Neural cell (in vitro differentiated cells): ENCODE results near the gene PAX1. TPM values are rescaled to one million over a fixed set of nuclear protein-coding genes. Genes with fewer than 3 reads are reported as not detected.

ENCODE experiments used
- H2AFZ ChIP-seq: fragments of 200-600, 300-800 bp; sonication (generic), shearing (Covaris generic); 2 replicates; pipeline ENCODE4 v1.6.0; 2014; ENCODE audit warnings: low read depth, mild to moderate bottlenecking, antibody characterized with exemption, low read length, moderate library complexity
- H3F3A ChIP-seq: fragments of 200-600 bp; shearing (Covaris generic); 2 replicates; pipeline ENCODE4 v1.6.1; 2016; ENCODE audit warnings: mild to moderate bottlenecking, moderate library complexity, mixed read lengths, antibody characterized with exemption, low read length; ENCODE audit not compliant: insufficient read depth, poor library complexity, severe bottlenecking
- H3K27ac ChIP-seq: fragments of 200-600, 300-800 bp; sonication (generic), shearing (Covaris generic); 2 replicates; pipeline ENCODE4 v1.5.1; 2014; ENCODE audit warnings: mild to moderate bottlenecking, low read length, moderate library complexity
- H3K27me3 ChIP-seq: fragments of 300-800, 200-600 bp; sonication (generic), shearing (Covaris generic); 2 replicates; pipeline ENCODE4 v1.6.0; 2014; ENCODE audit warnings: mild to moderate bottlenecking, low read depth, low read length, moderate library complexity; ENCODE audit not compliant: insufficient read depth
- H3K36me3 ChIP-seq: fragments of 300-800, 200-600 bp; sonication (generic), shearing (Covaris generic); 2 replicates; pipeline ENCODE4 v1.5.1; 2014; ENCODE audit warnings: mild to moderate bottlenecking, antibody characterized with exemption, low read length, moderate library complexity; ENCODE audit not compliant: insufficient read depth
- H3K4me2 ChIP-seq: fragments of 300-800, 200-600 bp; sonication (generic), shearing (Covaris generic); 2 replicates; pipeline ENCODE4 v1.6.0; 2014; ENCODE audit warnings: mild to moderate bottlenecking, low read length
- H3K4me3 ChIP-seq: fragments of 300-800, 200-600 bp; sonication (generic), shearing (Covaris generic); 2 replicates; pipeline ENCODE4 v1.5.1; 2014; ENCODE audit warnings: mild to moderate bottlenecking, low read length, moderate library complexity
- H3K79me2 ChIP-seq: fragments of 200-600 bp; shearing (Covaris generic); replicated peaks from 2 replicates; pipeline ENCODE4 v1.6.0; 2014; ENCODE audit warnings: mild to moderate bottlenecking, low read length, moderate library complexity; ENCODE audit not compliant: insufficient read depth
- H3K9ac ChIP-seq: fragments of 300-800, 200-600 bp; sonication (generic), shearing (Covaris generic); 2 replicates; pipeline ENCODE4 v1.6.1; 2016; ENCODE audit warnings: mild to moderate bottlenecking, low read length, mixed read lengths
- H3K9me2 ChIP-seq: fragments of 200-600 bp; shearing (Covaris generic); 2 replicates; pipeline ENCODE4 v1.6.1; 2016; ENCODE audit warnings: mild to moderate bottlenecking, low read length, mixed read lengths; ENCODE audit not compliant: insufficient read depth
- H3K9me3 ChIP-seq: fragments of 200-600, 300-800 bp; sonication (generic), shearing (Covaris generic); 2 replicates; pipeline ENCODE4 v1.6.1; 2016; ENCODE audit warnings: mild to moderate bottlenecking, mixed run types, low read length, moderate library complexity, mixed read lengths
- H4K20me1 ChIP-seq: fragments of 200-600 bp; shearing (Covaris generic); 2 replicates; pipeline ENCODE4 v1.6.1; 2016; ENCODE audit warnings: mild to moderate bottlenecking, mixed run types; ENCODE audit not compliant: insufficient read depth
- CTCF ChIP-seq: fragments of 450-650 bp; IDR thresholded peaks from 2 replicates; pipeline ENCODE4 v1.5.1; 2014; ENCODE audit warnings: antibody characterized with exemption, mild to moderate bottlenecking, moderate library complexity; ENCODE audit not compliant: poor library complexity, severe bottlenecking
- EP300 ChIP-seq: fragments of 450-650 bp; conservative IDR thresholded peaks from 2 replicates; pipeline ENCODE4 v1.6.1; 2014; ENCODE audit warnings: antibody characterized with exemption, mild to moderate bottlenecking, moderate library complexity; ENCODE audit not compliant: poor library complexity, severe bottlenecking
- EZH2 ChIP-seq: fragments of 200-600, 300-800 bp; shearing (Covaris generic), sonication (generic); IDR thresholded peaks from 2 replicates; pipeline ENCODE4 v1.6.1; 2014; ENCODE audit warnings: antibody characterized with exemption, low read length, borderline replicate concordance, mild to moderate bottlenecking; ENCODE audit not compliant: insufficient read depth, poor library complexity, severe bottlenecking
- POLR2AphosphoS5 ChIP-seq: IDR thresholded peaks from 2 replicates; pipeline ENCODE4 v1.6.1; 2012
- RAD21 ChIP-seq: fragments of 450-650 bp; conservative IDR thresholded peaks from 2 replicates; pipeline ENCODE4 v1.6.1; 2014; ENCODE audit warnings: antibody characterized with exemption, mild to moderate bottlenecking, moderate library complexity
- SMC3 ChIP-seq: fragments of 450-650 bp; conservative IDR thresholded peaks from 2 replicates; pipeline ENCODE4 v1.6.1; 2014; ENCODE audit warnings: antibody characterized with exemption, mild to moderate bottlenecking, moderate library complexity; ENCODE audit not compliant: poor library complexity
- TAF1 ChIP-seq: IDR thresholded peaks from 2 replicates; pipeline ENCODE4 v1.6.1; 2012; ENCODE audit warnings: low read depth
- polyA plus RNA-seq: library from polyadenylated mRNA; depleted of rRNA; stranded (reverse); fragments of >200 nt; gene quantifications from 2 replicates; pipeline ENCODE4 v1.2.3, GENCODE V29; 2014
- TF ChIP-seq, protein P1 (sequence below): IDR thresholded peaks from 2 replicates; pipeline ENCODE4 v1.6.1; 2012; ENCODE audit warnings: borderline replicate concordance

PAX1 gene
- polyA plus RNA-seq, 1 donor from 2014 or later, result not detected

- no peak overlapping the region for H3K9ac ChIP-seq
- H4K20me1 ChIP-seq, result no peaks in the 10 kb centered on the region
- no peaks in the 10 kb centered on the region for H3K79me2 ChIP-seq
- no peak overlapping the region for H3K4me3 ChIP-seq
- H3K9me3 ChIP-seq, result no peaks in the 10 kb centered on the region
- no peak overlapping the region for H3K4me2 ChIP-seq
- no peaks in the 10 kb centered on the region for H3K9me2 ChIP-seq
- no peak overlapping the region for H2AFZ ChIP-seq
- H3K36me3 ChIP-seq, result no peaks in the 10 kb centered on the region
- peaks cover 99% of the 10 kb centered on the region for H3K27me3 ChIP-seq
- TF ChIP-seq CTCF, result no peak
- no peak overlapping the region for H3K27ac ChIP-seq
- no peaks in the 10 kb centered on the region for H3F3A ChIP-seq
Measured at GRCh38 chr20:21707999-21708737, 2.7 kb downstream of the PAX1 start.

DNA sequence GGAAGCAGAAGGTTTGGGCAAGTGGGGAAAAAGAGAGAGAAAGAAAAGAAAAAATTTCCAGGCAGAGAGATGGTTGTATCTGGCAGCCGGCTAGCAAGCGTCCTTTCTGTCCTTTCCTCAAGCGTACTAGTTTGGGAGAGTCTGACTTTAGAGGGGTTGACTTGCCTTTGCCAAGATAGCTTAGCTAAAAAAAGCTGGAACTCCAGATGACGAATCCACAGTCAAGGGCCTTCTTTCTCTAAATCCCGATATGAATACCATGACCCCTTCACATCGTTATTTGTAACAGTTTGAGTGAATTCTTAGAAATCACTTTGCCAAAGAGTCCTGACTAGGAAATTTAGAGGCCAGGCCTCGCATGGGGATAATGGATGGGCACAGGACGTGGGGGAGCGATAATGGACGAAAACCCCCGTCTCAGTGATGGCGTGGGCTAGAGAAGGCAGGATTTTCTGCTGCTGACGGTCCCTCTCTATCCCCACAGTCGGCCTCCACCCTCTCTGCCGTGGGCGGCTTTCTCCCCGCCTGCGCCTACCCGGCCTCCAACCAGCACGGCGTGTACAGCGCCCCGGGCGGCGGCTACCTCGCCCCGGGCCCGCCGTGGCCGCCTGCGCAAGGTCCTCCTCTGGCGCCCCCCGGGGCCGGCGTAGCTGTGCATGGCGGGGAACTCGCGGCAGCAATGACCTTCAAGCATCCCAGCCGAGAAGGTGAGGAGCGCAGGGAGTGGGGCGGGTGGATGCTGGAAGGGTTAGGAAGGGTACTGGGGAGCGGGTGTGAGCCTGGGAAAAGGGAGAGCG lies 3.5 kb downstream of the PAX1 start:
- Histone ChIP-seq H3K9me2 (no peaks in the 10 kb centered on the region), H2AFZ (no peak overlapping the region), H3K36me3 (no peaks in the 10 kb centered on the region), H3K9me3 (no peaks in the 10 kb centered on the region), H3F3A (no peaks in the 10 kb centered on the region), H3K27me3 (peaks cover 99% of the 10 kb centered on the region), H3K79me2 (no peaks in the 10 kb centered on the region), H3K27ac (no peak overlapping the region), H3K4me2 (no peak overlapping the region), H4K20me1 (no peaks in the 10 kb centered on the region), H3K4me3 (no peak overlapping the region), H3K9ac (no peak overlapping the region)
- TF ChIP-seq SMC3 (no peak), CTCF (no peak), TAF1 (no peak), EP300 (no peak), EZH2 (peak; percentile 94), RAD21 (no peak)

- H3K27ac ChIP-seq, result no peak overlapping the region
- H3K9me2 ChIP-seq, result no peaks in the 10 kb centered on the region
- no peaks in the 10 kb centered on the region for H3K9me3 ChIP-seq
- TF ChIP-seq CTCF, result no peak
- TF ChIP-seq, protein P1, sequence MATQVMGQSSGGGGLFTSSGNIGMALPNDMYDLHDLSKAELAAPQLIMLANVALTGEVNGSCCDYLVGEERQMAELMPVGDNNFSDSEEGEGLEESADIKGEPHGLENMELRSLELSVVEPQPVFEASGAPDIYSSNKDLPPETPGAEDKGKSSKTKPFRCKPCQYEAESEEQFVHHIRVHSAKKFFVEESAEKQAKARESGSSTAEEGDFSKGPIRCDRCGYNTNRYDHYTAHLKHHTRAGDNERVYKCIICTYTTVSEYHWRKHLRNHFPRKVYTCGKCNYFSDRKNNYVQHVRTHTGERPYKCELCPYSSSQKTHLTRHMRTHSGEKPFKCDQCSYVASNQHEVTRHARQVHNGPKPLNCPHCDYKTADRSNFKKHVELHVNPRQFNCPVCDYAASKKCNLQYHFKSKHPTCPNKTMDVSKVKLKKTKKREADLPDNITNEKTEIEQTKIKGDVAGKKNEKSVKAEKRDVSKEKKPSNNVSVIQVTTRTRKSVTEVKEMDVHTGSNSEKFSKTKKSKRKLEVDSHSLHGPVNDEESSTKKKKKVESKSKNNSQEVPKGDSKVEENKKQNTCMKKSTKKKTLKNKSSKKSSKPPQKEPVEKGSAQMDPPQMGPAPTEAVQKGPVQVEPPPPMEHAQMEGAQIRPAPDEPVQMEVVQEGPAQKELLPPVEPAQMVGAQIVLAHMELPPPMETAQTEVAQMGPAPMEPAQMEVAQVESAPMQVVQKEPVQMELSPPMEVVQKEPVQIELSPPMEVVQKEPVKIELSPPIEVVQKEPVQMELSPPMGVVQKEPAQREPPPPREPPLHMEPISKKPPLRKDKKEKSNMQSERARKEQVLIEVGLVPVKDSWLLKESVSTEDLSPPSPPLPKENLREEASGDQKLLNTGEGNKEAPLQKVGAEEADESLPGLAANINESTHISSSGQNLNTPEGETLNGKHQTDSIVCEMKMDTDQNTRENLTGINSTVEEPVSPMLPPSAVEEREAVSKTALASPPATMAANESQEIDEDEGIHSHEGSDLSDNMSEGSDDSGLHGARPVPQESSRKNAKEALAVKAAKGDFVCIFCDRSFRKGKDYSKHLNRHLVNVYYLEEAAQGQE, result no peak
- no peak for TF ChIP-seq SMC3
- TF ChIP-seq EZH2, result no peak
- no peak for TF ChIP-seq POLR2AphosphoS5
- no peaks in the 10 kb centered on the region for H3K36me3 ChIP-seq
- H4K20me1 ChIP-seq, result no peaks in the 10 kb centered on the region
- H2AFZ ChIP-seq, result no peak overlapping the region
- no peak overlapping the region for H3K4me2 ChIP-seq
- peaks cover 99% of the 10 kb centered on the region for H3K27me3 ChIP-seq
- no peak overlapping the region for H3K9ac ChIP-seq
- no peaks in the 10 kb centered on the region for H3F3A ChIP-seq
- H3K79me2 ChIP-seq, result no peaks in the 10 kb centered on the region
- H3K4me3 ChIP-seq, result no peak overlapping the region
Measured at GRCh38 chr20:21709535-21709904, 4.1 kb downstream of the PAX1 start.
